GM12878 (cell line): ENCODE data around the gene XPNPEP2. TPM values are rescaled to one million over a fixed set of nuclear protein-coding genes. Genes with fewer than 3 reads are reported as not detected.

Source experiments
- ATAC-seq: fragments of 200-7000 bp; cut with Tn5 transposase; 3 replicates; pipeline ENCODE4 v1.9.1; 2020; ENCODE audit warnings: mild to moderate bottlenecking, moderate library complexity
- BruUV-seq: library from RNA; stranded (reverse); fragments of 400-500 nt; replicated peaks from 2 replicates; lab custom pipeline; 2021; lab: Mats Ljungman, UMichigan
- CTCF ChIA-PET: fragments of 300-600 bp; sonication (Branson Sonifier 250); formaldehyde crosslinking; extraction: SDS; loops from one replicate; lab custom pipeline; 2021; ENCODE audit warnings: inconsistent platforms; lab: Yijun Ruan, JAX
- POLR2A ChIA-PET: fragments of 350-600 bp; formaldehyde crosslinking; extraction: SDS; loops from one replicate; lab custom pipeline; 2021; ENCODE audit warnings: inconsistent platforms; lab: Charles Lee
- RAD21 ChIA-PET: fragments of 300-600 bp; sonication (Branson Sonifier 250); formaldehyde crosslinking; loops from one replicate; lab custom pipeline; 2023; ENCODE audit warnings: antibody characterized with exemption; ENCODE audit not compliant: unreplicated experiment; lab: Charles Lee
- SMC1A ChIA-PET: fragments of 300-600 bp; sonication (Branson Sonifier 250); formaldehyde crosslinking; loops from one replicate; lab custom pipeline; 2023; ENCODE audit not compliant: unreplicated experiment, uncharacterized antibody; lab: Charles Lee
- DNase-seq: peaks from one replicate; pipeline ENCODE4 v3.0.0-alpha.2; 2011; ENCODE audit warnings: low read depth, low spot score
- FAIRE-seq: peaks from 3 replicates; lab custom pipeline; 2011; peaks lifted over from hg19 to GRCh38; lab: Jason Lieb, UNC
- H2AFZ ChIP-seq: 2 replicates; pipeline ENCODE4 v1.6.0; 2011; ENCODE audit warnings: low read depth, low read length, control low read depth; ENCODE audit not compliant: control insufficient read depth
- H3K27ac ChIP-seq: 2 replicates; pipeline ENCODE4 v1.5.1; 2011; ENCODE audit warnings: control low read depth; ENCODE audit not compliant: control insufficient read depth, insufficient read depth
- H3K27me3 ChIP-seq, 2 experiments: replicated peaks in 1 of 2; 2 replicates each; pipeline versions ENCODE4 v1.6.0 to v1.6.1; 2011; ENCODE audit warnings: low read length in 1 of 2; ENCODE audit not compliant: control insufficient read depth in 2 of 2, insufficient read depth in 2 of 2
- H3K36me3 ChIP-seq, 2 experiments: 2 replicates each; pipeline ENCODE4 v1.5.1; 2011; ENCODE audit warnings: low read length in 1 of 2; ENCODE audit not compliant: control insufficient read depth in 2 of 2, insufficient read depth in 2 of 2
- H3K4me1 ChIP-seq: 2 replicates; pipeline ENCODE4 v1.6.1; 2011; ENCODE audit warnings: mild to moderate bottlenecking, low read length, moderate library complexity, mixed read lengths; ENCODE audit not compliant: control insufficient read depth, insufficient read depth
- H3K4me2 ChIP-seq: 2 replicates; pipeline ENCODE4 v1.6.0; 2011; ENCODE audit warnings: control low read depth; ENCODE audit not compliant: control insufficient read depth, insufficient read depth
- H3K4me3 ChIP-seq: fragments of 200-600 bp; sonication (generic); 2 replicates; pipeline ENCODE4 v1.5.1; 2016
- H3K79me2 ChIP-seq: 2 replicates; pipeline ENCODE4 v1.6.0; 2011; ENCODE audit warnings: low read length; ENCODE audit not compliant: control insufficient read depth, insufficient read depth
- H3K9ac ChIP-seq: 2 replicates; pipeline ENCODE4 v1.8.0; 2011; ENCODE audit warnings: low read length, control low read depth, mixed read lengths; ENCODE audit not compliant: control insufficient read depth, insufficient read depth
- H3K9me3 ChIP-seq: replicated peaks from 3 replicates; pipeline ENCODE4 v1.5.1; 2011; ENCODE audit warnings: mild to moderate bottlenecking, low read length; ENCODE audit not compliant: control insufficient read depth, insufficient read depth
- H4K20me1 ChIP-seq: 2 replicates; pipeline ENCODE4 v1.6.0; 2011; ENCODE audit not compliant: control insufficient read depth, insufficient read depth
- CTCF ChIP-seq, 3 experiments: IDR thresholded peaks in 2 of 3; conservative IDR thresholded peaks in 1 of 3; 2 replicates each; pipeline ENCODE4 v1.5.1; 2011; ENCODE audit warnings: low read depth in 3 of 3, low read length in 3 of 3, mild to moderate bottlenecking in 3 of 3, control low read depth in 2 of 3, moderate library complexity in 2 of 3, inconsistent platforms in 1 of 3, mixed read lengths in 1 of 3; ENCODE audit not compliant: control insufficient read depth in 2 of 3, insufficient read depth in 1 of 3; ENCODE audit errors: extremely low read depth in 1 of 3
- IKZF1 ChIP-seq: fragments of 450-650 bp; conservative IDR thresholded peaks from 2 replicates; pipeline ENCODE4 v1.6.1; 2017; ENCODE audit warnings: antibody characterized with exemption, mild to moderate bottlenecking
- NR2C1 ChIP-seq: fragments of 450-650 bp; IDR thresholded peaks from 2 replicates; pipeline ENCODE4 v1.6.1; 2017; ENCODE audit warnings: antibody characterized with exemption, mild to moderate bottlenecking, moderate library complexity
- PRDM15 ChIP-seq: fragments of 450-650 bp; formaldehyde crosslinking; IDR thresholded peaks from 2 replicates; pipeline ENCODE4 v1.4.0; 2020; ENCODE audit warnings: mild to moderate bottlenecking, moderate library complexity
- RAD21 ChIP-seq: IDR thresholded peaks from 2 replicates; pipeline ENCODE4 v1.6.1; 2011; ENCODE audit warnings: mild to moderate bottlenecking, low read depth, low read length, moderate library complexity; ENCODE audit not compliant: insufficient read depth
- RAD51 ChIP-seq: fragments of 450-650 bp; IDR thresholded peaks from 2 replicates; pipeline ENCODE4 v1.6.1; 2016; ENCODE audit warnings: moderate library complexity, mild to moderate bottlenecking, inconsistent platforms
- SMC3 ChIP-seq: IDR thresholded peaks from 2 replicates; pipeline ENCODE4 v1.6.1; 2011; ENCODE audit warnings: low read length, improper control_type of control experiment, borderline replicate concordance
- SUPT20H ChIP-seq: IDR thresholded peaks from 2 replicates; pipeline ENCODE4 v1.6.1; 2011; ENCODE audit warnings: low read depth, mild to moderate bottlenecking, low read length, moderate library complexity, borderline replicate concordance; ENCODE audit not compliant: control insufficient read depth
- TCF12 ChIP-seq: IDR thresholded peaks from 2 replicates; pipeline ENCODE4 v1.6.1; 2011; ENCODE audit warnings: low read depth, mild to moderate bottlenecking, low read length
- YY1 ChIP-seq: IDR thresholded peaks from 2 replicates; pipeline ENCODE4 v1.6.1; 2011; ENCODE audit warnings: low read depth, mild to moderate bottlenecking, low read length
- WGBS: methylation state at CpG from one replicate; pipeline ENCODE4 v1.1.6; 2016; ENCODE audit warnings: low lambda C conversion rate; ENCODE audit not compliant: insufficient replicate concordance, insufficient coverage; ENCODE audit errors: missing lambda C conversion rate; 5-methylcytosine and 5-hydroxymethylcytosine counted together
- in situ Hi-C: fragments of 300-500 bp; cut with MboI; formaldehyde crosslinking; loops from 9 replicates; pipeline ENCODE4 v1.14.3; 2018; ENCODE audit warnings: mixed read lengths
- intact Hi-C: fragments of 100-400 bp; cut with micrococcal nuclease; formaldehyde crosslinking; loops from one replicate; pipeline ENCODE4 v1.14.2; 2022; ENCODE audit not compliant: unreplicated experiment
- polyA plus RNA-seq, 11 experiments: library from polyadenylated mRNA; depleted of rRNA in 4 of 11; unstranded in 6 of 11; stranded (reverse) in 5 of 11; fragments of >200 nt; fragmentation: Nextera tagmentation in 4 of 11; fragmentation: Illumina TruSeq in 1 of 11; extraction: Ambion mirVana in 4 of 11; extraction: Trizol in 1 of 11; gene quantifications; 1 replicate in 1 of 11; 2 replicates in 10 of 11; pipeline versions ENCODE4 v1.2.1 to v1.2.3, GENCODE V29; 2011 to 2016; ENCODE audit warnings: inconsistent platforms in 2 of 11, missing spikeins in 2 of 11, low read depth in 1 of 11
- total RNA-seq, 4 experiments: library from RNA; depleted of rRNA in 3 of 4; stranded (reverse); fragments of >200 nt in 3 of 4; fragmentation: Illumina TruSeq in 1 of 4; extraction: Trizol in 1 of 4; gene quantifications; 2 replicates each; pipeline versions ENCODE4 v1.2.1 to v1.2.3, GENCODE V29; 2013 to 2021
- TF ChIP-seq, protein P1 (sequence below): fragments of 450-650 bp; IDR thresholded peaks from 2 replicates; pipeline ENCODE4 v1.6.1; 2017; ENCODE audit warnings: low read depth, mild to moderate bottlenecking, moderate library complexity

XPNPEP2 gene
- total and polyA plus RNA-seq, 10 of the 15 experiments (the other 5 are each of a cell fraction or from before 2014, with no cell fraction given), result 0.04 to 0.37 (median 0.15) TPM

GRCh38 chrX:129724754-129725153 lies 14.0 kb upstream of the XPNPEP2 start (continued):
- TF ChIP-seq TCF12 (no peak), SUPT20H (no peak)
- TF ChIP-seq, all 136 proteins: peak for 0

DNA sequence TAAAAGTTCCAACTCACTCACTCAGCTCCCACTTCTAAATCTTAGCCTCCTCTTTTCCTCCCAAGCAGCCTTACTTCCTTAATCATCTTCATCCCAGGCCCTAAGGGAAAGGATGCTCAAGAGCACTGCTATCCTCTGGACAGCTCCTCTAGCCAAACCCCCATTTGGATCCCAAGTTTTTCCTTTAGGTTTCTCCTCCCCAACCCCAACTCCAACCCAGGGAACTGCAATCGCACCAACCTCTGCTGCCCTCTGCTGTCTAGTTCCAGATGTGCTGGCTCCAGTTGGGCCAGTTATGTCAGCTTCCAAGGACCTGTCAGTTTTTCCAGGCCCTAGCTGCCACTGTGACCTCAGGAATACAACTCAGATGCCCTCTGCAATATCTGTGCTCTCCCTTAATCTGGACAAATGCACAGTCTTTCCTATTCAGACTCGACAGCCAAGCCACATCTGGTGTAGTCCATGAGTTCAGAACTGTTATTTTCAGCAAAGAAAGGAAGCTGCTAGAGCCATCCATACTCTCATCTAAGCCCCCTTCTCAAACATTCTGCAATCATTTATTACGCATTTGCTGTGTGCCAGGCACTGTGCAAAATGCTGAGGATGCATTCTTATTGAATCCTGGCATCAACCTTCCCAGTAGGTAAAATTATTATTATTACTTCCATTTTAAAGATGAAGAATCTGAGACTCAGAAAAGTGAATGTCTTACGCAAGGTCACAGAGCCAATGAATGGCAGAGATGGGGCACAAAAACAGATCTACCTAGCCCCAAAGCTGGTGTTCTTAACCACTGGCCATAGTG lies 12.3 kb upstream of the XPNPEP2 start:
- ChIA-PET POLR2A (interaction anchor here (0.5 kb wide), 1 partner anchor 1870 kb away, joined by 3 read pairs; no protein-coding TSS in a partner anchor), SMC1A (interaction anchor here (0.8 to 3.1 kb wide), 5 partner anchors 8 to 118 kb away, joined by 4 to 28 read pairs (median 5); no protein-coding TSS in a partner anchor), CTCF (interaction anchor here (0.8 to 6.4 kb wide), 20 partner anchors 8 to 314 kb away, joined by 3 to 74 read pairs (median 4); partner anchors contain the start of gene XPNPEP2), RAD21 (interaction anchor here (0.6 to 3.8 kb wide), 8 partner anchors 26 to 334 kb away, joined by 3 to 18 read pairs (median 4); no protein-coding TSS in a partner anchor)
- no TSS peak for BruUV-seq
- FAIRE-seq (no peak), ATAC-seq (peak; percentile 83), DNase-seq (no peak)
- intact Hi-C loops, result loop anchor here (1.0 to 5.0 kb wide), 2 partner anchors 89 to 96 kb away; no protein-coding TSS in a partner anchor
- Histone ChIP-seq H2AFZ (no peak overlapping the region), H4K20me1 (no peaks in the 10 kb centered on the region), H3K27ac (no peak overlapping the region), H3K27me3 (no peaks in the 10 kb centered on the region), H3K4me3 (no peak overlapping the region), H3K36me3 (no peaks in the 10 kb centered on the region), H3K4me2 (no peak overlapping the region), H3K9ac (no peak overlapping the region), H3K9me3 (no peaks in the 10 kb centered on the region), H3K4me1 (no peaks in the 10 kb centered on the region), H3K79me2 (no peaks in the 10 kb centered on the region)
- TF ChIP-seq SMC3, result peak; percentile 63; the same call in 1 of the 2 replicates
- TF ChIP-seq YY1, result 0 out of 2 replicates have a peak, but pooled peaks have one; percentile 22
- TF ChIP-seq PRDM15 (CRISPR knock-in tag), result no peak
- 0 out of 2 replicates have a peak, but pooled peaks have one; percentile 11 for TF ChIP-seq IKZF1
- TF ChIP-seq, protein P1, sequence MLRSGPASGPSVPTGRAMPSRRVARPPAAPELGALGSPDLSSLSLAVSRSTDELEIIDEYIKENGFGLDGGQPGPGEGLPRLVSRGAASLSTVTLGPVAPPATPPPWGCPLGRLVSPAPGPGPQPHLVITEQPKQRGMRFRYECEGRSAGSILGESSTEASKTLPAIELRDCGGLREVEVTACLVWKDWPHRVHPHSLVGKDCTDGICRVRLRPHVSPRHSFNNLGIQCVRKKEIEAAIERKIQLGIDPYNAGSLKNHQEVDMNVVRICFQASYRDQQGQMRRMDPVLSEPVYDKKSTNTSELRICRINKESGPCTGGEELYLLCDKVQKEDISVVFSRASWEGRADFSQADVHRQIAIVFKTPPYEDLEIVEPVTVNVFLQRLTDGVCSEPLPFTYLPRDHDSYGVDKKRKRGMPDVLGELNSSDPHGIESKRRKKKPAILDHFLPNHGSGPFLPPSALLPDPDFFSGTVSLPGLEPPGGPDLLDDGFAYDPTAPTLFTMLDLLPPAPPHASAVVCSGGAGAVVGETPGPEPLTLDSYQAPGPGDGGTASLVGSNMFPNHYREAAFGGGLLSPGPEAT, result no peak
- TF ChIP-seq RAD21, result peak; percentile 68
- TF ChIP-seq RAD51, result no peak
- TF ChIP-seq NR2C1, result no peak
- peak; percentile 54 to 74 (median 67) for TF ChIP-seq CTCF (IDR thresholded peaks at IDR 0.05 in 2 of 3, conservative IDR thresholded peaks at IDR 0.05 in 1 of 3; ENCODE audit: control insufficient read depth in 2 of 3, extremely low read depth in 1 of 3, insufficient read depth in 1 of 3, low read depth in 3 of 3, low read length in 3 of 3)
- in situ Hi-C loops, result no loop called here
- WGBS, result 26% methylated on average over 4 of the region's 4 CpGs
